Mesodermal cell (in vitro differentiated cells): ENCODE data around the gene SH2B3.
"Not testable (repeated sequence)": the region's sequence is repeated elsewhere in the genome, so short reads cannot be mapped to it uniquely, and the experiment has no call there.

Source experiments
- H3K27ac ChIP-seq: 2 replicates; pipeline ENCODE4 v1.7.0; 2013; ENCODE audit warnings: mild to moderate bottlenecking, low read depth, low read length, moderate library complexity; ENCODE audit not compliant: severe bottlenecking
- H3K36me3 ChIP-seq: 2 replicates; pipeline ENCODE4 v1.7.1; 2013; ENCODE audit warnings: mild to moderate bottlenecking, low read length, moderate library complexity; ENCODE audit not compliant: control insufficient read depth, insufficient read depth
- H3K4me1 ChIP-seq: one replicate; pipeline ENCODE4 v1.7.1; 2013; ENCODE audit warnings: mild to moderate bottlenecking, low read length; ENCODE audit not compliant: insufficient read depth, control insufficient read depth, poor library complexity, severe bottlenecking
- H3K4me3 ChIP-seq: 2 replicates; pipeline ENCODE4 v1.7.0; 2013; ENCODE audit warnings: low read length, control low read depth, mild to moderate bottlenecking; ENCODE audit not compliant: insufficient read depth, poor library complexity, severe bottlenecking; ENCODE audit errors: extremely low read depth
- H3K9me3 ChIP-seq: 2 replicates; pipeline ENCODE4 v1.7.1; 2013; ENCODE audit warnings: mild to moderate bottlenecking, low read length, moderate library complexity; ENCODE audit not compliant: control insufficient read depth
- WGBS, 2 experiments: methylation state at CpG; one replicate each; pipeline ENCODE4 v1.1.5; 2013; ENCODE audit warnings: missing lambda C conversion rate in 2 of 2; ENCODE audit not compliant: insufficient coverage in 2 of 2; 5-methylcytosine and 5-hydroxymethylcytosine counted together

SH2B3 gene

DNA sequence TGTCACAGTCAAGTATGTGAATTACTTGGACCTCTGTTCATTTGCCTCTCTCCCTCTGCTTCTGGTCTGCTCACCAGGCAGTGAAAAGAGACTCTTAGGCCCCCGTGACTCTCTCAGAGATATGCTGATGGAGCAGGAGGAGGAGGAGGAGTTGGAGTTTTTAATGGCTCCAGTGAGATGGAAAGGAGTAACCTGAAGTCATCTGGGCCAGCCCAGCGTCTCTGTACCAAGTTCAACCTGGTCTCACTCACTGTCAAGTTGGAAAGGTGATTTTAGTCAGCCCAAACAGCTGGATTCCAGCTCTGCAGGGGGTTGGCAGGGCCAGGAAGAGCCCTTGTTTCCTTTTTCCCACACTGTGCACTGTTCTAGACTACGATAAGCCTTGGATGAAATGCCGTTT, 48.6 kb downstream of the SH2B3 start:
- 88% methylated on average over 3 of the region's 4 CpGs for WGBS, 2 experiments
- Histone ChIP-seq H3K9me3 (no peaks in the 10 kb centered on the region), H3K27ac (no peak overlapping the region), H3K4me1 (no peaks in the 10 kb centered on the region), H3K4me3 (no peak overlapping the region), H3K36me3 (peaks cover 90% of the 10 kb centered on the region)

DNA sequence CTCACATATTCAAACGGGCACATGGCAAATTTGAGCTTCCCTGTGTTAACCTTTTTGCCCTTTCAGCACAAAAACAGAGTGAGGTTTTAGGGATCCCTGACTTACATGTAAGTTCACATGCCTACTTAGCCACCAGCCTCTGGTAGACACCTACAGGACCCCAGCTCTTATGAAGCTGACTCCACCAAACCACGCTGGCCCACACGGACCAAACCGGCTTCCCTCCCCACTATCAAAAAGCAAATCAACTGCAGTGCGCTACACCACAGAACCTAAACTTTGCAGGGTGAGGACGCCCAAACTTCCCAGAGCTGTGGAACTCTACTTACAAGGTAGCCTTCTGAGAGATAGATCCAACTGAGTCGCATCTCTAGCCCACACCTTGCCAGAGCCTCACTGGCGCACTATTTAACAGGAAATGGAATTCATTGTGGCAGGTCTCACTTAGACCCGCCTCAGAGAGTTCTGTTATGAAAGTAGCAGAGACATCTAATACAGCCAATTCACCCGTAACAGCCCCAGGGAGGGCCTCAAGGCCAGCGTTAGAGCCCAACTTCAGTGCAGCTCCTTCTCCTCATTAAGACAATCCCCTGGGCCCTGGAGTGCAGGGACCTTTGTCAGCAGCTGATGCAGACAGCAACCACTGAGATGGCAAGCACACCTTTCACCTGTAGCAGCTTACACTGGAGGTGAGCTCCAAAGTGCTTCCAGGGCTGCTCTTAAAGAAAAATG, 49.2 kb downstream of the SH2B3 start:
- H3K36me3 ChIP-seq: peaks cover 85% of the 10 kb centered on the region
- 95 to 96% methylated on average over 9 to 11 of the region's 11 CpGs for WGBS, 2 experiments
- no peaks in the 10 kb centered on the region for H3K4me1 ChIP-seq
- H3K4me3 ChIP-seq: no peak overlapping the region
- H3K9me3 ChIP-seq: no peaks in the 10 kb centered on the region
- no peak overlapping the region for H3K27ac ChIP-seq

DNA sequence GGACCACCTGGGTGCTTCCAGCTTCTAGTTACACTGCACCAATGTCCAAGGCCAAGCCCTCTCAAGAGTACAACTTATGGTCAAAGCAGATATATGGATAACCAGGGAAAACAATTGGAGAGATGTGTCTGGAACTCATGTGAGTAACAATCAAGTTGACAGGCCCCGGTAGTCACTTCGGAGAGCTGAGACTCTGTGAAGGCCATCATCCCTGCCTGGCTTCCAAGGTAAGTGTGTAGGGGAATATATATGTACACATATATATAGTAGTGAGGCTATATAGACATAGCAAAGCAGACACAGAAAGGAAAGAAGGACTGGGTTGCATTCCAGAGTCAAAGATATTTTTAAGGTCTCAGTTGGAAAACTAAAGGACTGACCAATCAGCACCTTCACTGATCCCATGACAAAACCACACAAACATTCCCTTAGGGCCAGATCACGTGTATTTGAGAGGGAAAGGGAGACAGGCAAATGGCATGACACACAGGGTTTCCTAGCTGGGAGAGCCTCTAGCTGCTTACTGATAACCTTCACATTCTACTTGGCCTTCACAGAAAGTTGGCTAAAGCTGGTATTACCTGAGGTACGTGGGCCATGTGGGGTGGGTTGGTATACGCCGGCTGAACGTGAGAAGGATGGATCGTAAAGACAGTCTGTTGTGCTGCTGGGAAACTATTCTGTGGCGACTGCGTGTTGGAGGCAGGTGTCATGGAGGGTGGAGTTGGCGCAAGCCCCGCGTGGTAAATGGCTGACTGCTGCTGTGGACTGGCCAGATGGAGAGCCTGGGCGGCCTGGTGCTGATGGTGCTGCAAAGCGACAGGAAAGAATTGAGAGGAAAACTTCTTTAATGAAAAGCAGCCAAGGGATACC, 50.0 kb downstream of the SH2B3 start:
- Histone ChIP-seq H3K4me3 (no peak overlapping the region), H3K4me1 (no peaks in the 10 kb centered on the region), H3K36me3 (peaks cover 83% of the 10 kb centered on the region), H3K27ac (no peak overlapping the region), H3K9me3 (no peaks in the 10 kb centered on the region)
- 96 to 97% methylated on average over 13 of the region's 15 CpGs for WGBS, 2 experiments

DNA sequence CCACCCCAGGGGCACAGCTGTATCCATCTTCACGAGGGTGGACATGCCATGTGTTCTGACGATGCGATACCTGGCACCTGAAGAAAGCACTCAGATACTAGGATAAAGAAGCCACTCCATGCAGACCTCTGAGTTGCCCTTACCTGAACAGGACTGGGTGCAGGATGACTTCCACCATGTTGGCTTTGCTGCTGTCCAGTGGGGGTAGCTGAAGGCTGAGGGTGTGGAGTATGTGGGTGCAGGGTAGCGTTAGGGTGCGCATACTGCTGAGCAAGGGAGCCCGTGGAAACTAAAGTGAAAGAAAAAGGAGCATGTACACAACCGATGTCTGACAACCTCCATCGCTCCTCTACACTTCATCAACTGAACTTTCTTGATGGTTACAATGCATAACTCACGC, 51.3 kb downstream of the SH2B3 start:
- no peak overlapping the region for H3K27ac ChIP-seq
- H3K36me3 ChIP-seq: peaks cover 72% of the 10 kb centered on the region
- WGBS, 2 experiments: 97 to 100% methylated on average over 4 to 6 of the region's 9 CpGs
- no peak overlapping the region for H3K4me3 ChIP-seq
- no peaks in the 10 kb centered on the region for H3K9me3 ChIP-seq
- H3K4me1 ChIP-seq: no peaks in the 10 kb centered on the region

DNA sequence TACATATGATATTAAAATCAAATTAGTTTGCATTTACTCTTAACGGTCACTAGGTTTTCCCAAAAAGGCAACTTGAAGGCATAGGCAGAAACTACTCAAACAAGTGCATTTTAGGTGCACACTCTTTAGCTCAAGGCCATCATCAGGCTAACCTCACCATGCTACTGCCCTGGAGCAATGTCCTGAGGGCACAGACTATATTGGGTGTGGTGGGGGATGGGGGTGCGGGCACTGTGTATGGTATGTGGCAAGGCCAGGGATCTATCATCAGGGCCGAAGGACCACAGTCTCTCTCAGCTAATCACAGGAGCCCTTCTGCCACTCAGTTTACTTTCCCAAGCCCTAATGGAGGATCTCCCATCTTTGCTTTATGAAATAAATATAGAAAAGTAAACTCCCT, 51.9 kb downstream of the SH2B3 start:
- H3K36me3 ChIP-seq: peaks cover 68% of the 10 kb centered on the region
- H3K4me1 ChIP-seq: no peaks in the 10 kb centered on the region
- WGBS, 2 experiments: 100% methylated on average over 1 of the region's 3 CpGs; no CpG with 5 or more reads in 1 of the 2 experiments
- H3K27ac ChIP-seq: no peak overlapping the region
- no peak overlapping the region for H3K4me3 ChIP-seq
- H3K9me3 ChIP-seq: no peaks in the 10 kb centered on the region

DNA sequence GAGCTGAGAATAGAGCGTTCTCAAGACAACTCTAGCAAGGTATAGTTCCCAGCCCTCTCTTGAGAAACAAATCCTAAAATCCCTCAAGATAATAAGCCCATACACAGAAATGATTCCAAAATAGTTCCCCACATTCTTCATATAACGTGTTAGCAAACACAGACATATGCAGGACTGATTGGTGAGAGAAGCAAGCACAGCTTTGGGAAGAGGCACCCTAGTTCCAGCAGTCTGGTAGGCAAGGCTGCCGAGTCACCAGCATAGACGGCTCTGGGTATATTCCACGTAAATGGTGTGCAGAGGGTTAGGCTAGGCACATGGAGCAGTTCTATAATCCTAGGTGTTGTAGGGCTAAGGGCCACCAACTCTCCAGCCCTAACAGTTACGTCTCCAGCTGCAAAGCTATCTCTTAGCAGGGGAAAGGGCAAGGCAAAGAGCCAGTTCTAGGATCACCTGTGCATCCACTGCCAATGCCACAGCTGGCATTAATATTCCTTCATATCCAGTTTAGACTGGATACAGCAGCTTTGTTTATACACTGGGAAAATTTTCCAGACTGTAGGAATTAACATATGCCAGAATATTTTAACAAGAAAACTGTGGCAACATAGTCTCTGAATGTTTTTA, 52.9 kb downstream of the SH2B3 start:
- H3K4me3 ChIP-seq: no peak overlapping the region
- WGBS, 2 experiments: 92 to 100% methylated on average over 6 of the region's 6 CpGs
- peaks cover 64% of the 10 kb centered on the region for H3K36me3 ChIP-seq
- no peaks in the 10 kb centered on the region for H3K9me3 ChIP-seq
- H3K27ac ChIP-seq: no peak overlapping the region
- H3K4me1 ChIP-seq: no peaks in the 10 kb centered on the region

DNA sequence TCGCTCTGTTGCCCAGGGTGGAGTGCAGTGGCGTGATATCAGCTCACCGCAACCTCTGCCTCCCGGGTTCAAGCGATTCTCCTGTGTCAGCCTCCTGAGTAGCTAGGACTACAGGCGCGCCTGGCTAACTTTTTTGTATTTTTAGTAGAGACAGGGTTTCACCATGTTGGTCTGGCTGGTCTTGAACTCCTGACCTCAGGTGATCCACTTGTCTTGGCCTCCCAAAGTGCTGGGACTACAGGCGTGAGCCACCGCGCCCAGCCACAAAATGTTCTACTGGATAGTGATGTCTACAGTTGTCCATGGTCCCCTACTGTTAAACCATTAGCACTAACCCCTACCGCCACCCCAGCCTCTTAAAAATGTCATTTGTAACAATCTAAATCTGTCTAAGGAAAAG, 54.4 kb downstream of the SH2B3 start:
- H3K27ac ChIP-seq, H3K4me3 ChIP-seq, H3K9me3 ChIP-seq, H3K4me1 ChIP-seq: not testable (repeated sequence)
- WGBS, 2 experiments: 93 to 99% methylated on average over 7 to 8 of the region's 11 CpGs
- H3K36me3 ChIP-seq: peaks cover 54% of the 10 kb centered on the region

DNA sequence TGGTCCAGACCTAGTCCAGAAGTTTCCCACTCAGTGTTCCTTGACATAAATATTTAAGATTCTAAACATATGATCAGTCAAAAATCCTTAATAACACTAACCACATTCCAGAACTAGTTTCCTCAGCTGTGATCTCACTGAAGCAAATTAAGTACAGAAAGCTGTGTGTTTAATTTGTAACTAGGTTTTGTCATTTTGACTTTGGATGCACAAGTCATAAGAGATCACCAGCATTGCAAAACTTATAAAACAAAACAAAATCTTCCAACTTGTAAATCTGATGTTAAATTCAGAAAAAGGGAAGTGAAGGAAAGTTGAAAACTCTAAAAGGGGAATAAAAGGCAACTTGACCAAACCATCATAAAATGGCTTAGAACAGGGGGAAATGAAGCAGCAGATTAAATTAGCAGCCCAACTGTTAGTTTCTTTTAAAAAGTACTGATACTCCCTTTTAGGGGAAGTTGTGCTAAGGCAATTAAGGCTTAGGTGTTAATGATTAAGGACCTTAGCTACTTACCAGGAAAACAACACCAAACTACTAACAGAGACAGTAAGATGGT, 56.6 kb downstream of the SH2B3 start:
- Histone ChIP-seq H3K4me3 (no peak overlapping the region), H3K9me3 (no peaks in the 10 kb centered on the region), H3K27ac (no peak overlapping the region), H3K4me1 (no peaks in the 10 kb centered on the region), H3K36me3 (peaks cover 45% of the 10 kb centered on the region)

DNA sequence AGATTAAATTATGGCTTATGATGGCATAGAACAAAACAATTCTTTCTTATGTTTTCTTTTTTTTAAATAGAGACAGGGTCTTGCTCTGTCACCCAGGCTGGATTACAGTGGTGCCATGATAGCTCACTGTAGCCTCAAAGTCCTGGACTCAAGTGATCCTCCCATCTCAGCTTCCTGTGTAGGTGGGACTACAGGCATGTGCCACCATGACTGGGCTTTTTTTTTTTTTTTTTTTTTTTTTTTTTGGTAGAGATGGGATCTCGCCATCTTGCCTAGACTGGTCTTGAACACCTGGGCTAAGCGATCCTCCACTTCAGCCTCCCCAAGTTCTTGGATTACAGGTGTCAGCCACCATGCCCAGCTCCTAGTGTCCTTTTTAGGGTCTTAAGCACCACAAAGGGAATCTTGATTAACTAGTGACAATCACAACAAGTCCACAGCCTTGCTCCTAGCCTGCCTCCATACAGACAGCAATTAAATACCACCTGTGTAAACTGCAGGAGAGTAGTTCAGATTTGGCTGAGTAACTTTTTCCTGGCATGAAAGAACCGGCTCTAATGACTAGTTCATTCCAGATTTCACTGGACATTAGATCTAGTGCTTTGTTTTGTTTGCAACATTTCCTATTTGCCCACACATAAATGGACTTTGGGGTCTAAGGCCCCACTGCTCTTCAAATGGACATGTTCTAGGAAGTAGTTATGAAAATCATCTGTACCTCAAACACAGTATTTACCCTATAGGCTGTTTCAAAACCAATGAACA, 61.6 kb downstream of the SH2B3 start:
- Histone ChIP-seq H3K36me3 (peaks cover 53% of the 10 kb centered on the region), H3K27ac (no peak overlapping the region), H3K9me3 (no peaks in the 10 kb centered on the region), H3K4me3 (no peak overlapping the region), H3K4me1 (no peaks in the 10 kb centered on the region)
- WGBS, 2 experiments: 94% methylated on average over 3 of the region's 3 CpGs; no CpG with 5 or more reads in 1 of the 2 experiments

DNA sequence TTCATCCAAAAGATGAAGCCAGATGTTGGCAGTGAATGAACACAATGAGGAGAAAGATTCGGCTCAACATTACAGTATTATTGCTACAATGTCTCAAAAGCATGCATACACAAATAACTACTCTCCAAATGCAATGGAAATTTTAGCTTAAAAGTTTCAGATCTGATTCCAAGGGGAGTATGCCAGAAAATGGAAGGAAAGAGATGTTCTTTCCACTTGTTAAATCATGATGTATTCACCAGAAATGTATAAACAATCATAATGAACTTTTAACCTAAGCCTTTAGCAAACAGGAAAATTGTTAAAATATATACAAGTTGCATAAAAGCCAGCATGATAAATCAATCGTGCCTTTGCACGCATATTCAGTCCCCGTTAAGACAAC, 62.1 kb downstream of the SH2B3 start:
- no peak overlapping the region for H3K4me3 ChIP-seq
- no peaks in the 10 kb centered on the region for H3K4me1 ChIP-seq
- peaks cover 57% of the 10 kb centered on the region for H3K36me3 ChIP-seq
- no peaks in the 10 kb centered on the region for H3K9me3 ChIP-seq
- no peak overlapping the region for H3K27ac ChIP-seq
- 90 to 92% methylated on average over 2 of the region's 4 CpGs for WGBS, 2 experiments
